HEK293 (cell line): ENCODE results near the gene PRKAR2B.
A peak's percentile ranks its signal among the peaks of the same experiment; 100 is the strongest.

ENCODE experiments used
- BCL11B ChIP-seq: fragments of 450-650 bp; formaldehyde crosslinking; IDR thresholded peaks from 2 replicates; pipeline ENCODE4 v1.5.1; 2016; ENCODE audit warnings: low read depth, missing biosample characterization, missing genetic modification characterization
- BCL6B ChIP-seq: fragments of 450-650 bp; formaldehyde crosslinking; IDR thresholded peaks from 2 replicates; pipeline ENCODE4 v1.5.1; 2017; ENCODE audit warnings: missing biosample characterization, missing genetic modification characterization
- ELK4 ChIP-seq: IDR thresholded peaks from 2 replicates; pipeline ENCODE4 v1.6.1; 2011; ENCODE audit warnings: mild to moderate bottlenecking, low read depth, low read length, borderline replicate concordance
- FEZF1 ChIP-seq: fragments of 450-650 bp; formaldehyde crosslinking; IDR thresholded peaks from 2 replicates; pipeline ENCODE4 v1.5.1; 2016; ENCODE audit warnings: missing biosample characterization, missing genetic modification characterization
- GFI1B ChIP-seq: fragments of 450-650 bp; formaldehyde crosslinking; IDR thresholded peaks from 2 replicates; pipeline ENCODE4 v1.5.1; 2016; ENCODE audit warnings: missing biosample characterization, missing genetic modification characterization
- KLF10 ChIP-seq: fragments of 450-650 bp; IDR thresholded peaks from 2 replicates; pipeline ENCODE4 v1.5.1; 2018; ENCODE audit warnings: missing biosample characterization, mild to moderate bottlenecking, missing genetic modification characterization
- KLF7 ChIP-seq: fragments of 450-650 bp; formaldehyde crosslinking; IDR thresholded peaks from 2 replicates; pipeline ENCODE4 v1.5.1; 2016; ENCODE audit warnings: missing biosample characterization, missing genetic modification characterization, borderline replicate concordance
- KLF8 ChIP-seq: fragments of 450-650 bp; formaldehyde crosslinking; IDR thresholded peaks from 2 replicates; pipeline ENCODE4 v1.5.1; 2016; ENCODE audit warnings: missing biosample characterization, missing genetic modification characterization
- KLF9 ChIP-seq: fragments of 450-650 bp; formaldehyde crosslinking; IDR thresholded peaks from 2 replicates; pipeline ENCODE4 v1.5.1; 2016; ENCODE audit warnings: missing biosample characterization, missing genetic modification characterization, low read depth
- MEIS1 ChIP-seq: sonication (generic); formaldehyde crosslinking; IDR thresholded peaks from 2 replicates; pipeline ENCODE4 v1.8.1; 2022; ENCODE audit warnings: missing genetic modification reagents, mild to moderate bottlenecking, borderline replicate concordance
- PATZ1 ChIP-seq: fragments of 450-650 bp; formaldehyde crosslinking; IDR thresholded peaks from 2 replicates; pipeline ENCODE4 v1.5.1; 2016; ENCODE audit warnings: missing biosample characterization, missing genetic modification characterization
- PRDM1 ChIP-seq: fragments of 450-650 bp; formaldehyde crosslinking; IDR thresholded peaks from 2 replicates; pipeline ENCODE4; 2016; ENCODE audit warnings: missing biosample characterization, missing genetic modification characterization
- SALL2 ChIP-seq: fragments of 450-650 bp; formaldehyde crosslinking; IDR thresholded peaks from 2 replicates; pipeline ENCODE4 v1.5.0; 2017; ENCODE audit warnings: missing biosample characterization, mild to moderate bottlenecking, missing genetic modification characterization, borderline replicate concordance
- SCRT1 ChIP-seq: fragments of 450-650 bp; formaldehyde crosslinking; IDR thresholded peaks from 2 replicates; pipeline ENCODE4 v1.5.1; 2016; ENCODE audit warnings: missing biosample characterization, missing genetic modification characterization, borderline replicate concordance
- SCRT2 ChIP-seq: fragments of 450-650 bp; formaldehyde crosslinking; IDR thresholded peaks from 2 replicates; pipeline ENCODE4 v1.5.1; 2016; ENCODE audit warnings: missing biosample characterization, missing genetic modification characterization
- SP2 ChIP-seq: fragments of 450-650 bp; formaldehyde crosslinking; IDR thresholded peaks from 2 replicates; pipeline ENCODE4 v1.5.1; 2016; ENCODE audit warnings: missing biosample characterization, missing genetic modification characterization
- YY1 ChIP-seq: fragments of 450-650 bp; formaldehyde crosslinking; IDR thresholded peaks from 2 replicates; pipeline ENCODE4 v1.5.1; 2018; ENCODE audit warnings: missing biosample characterization, missing genetic modification characterization
- ZBTB20 ChIP-seq: fragments of 450-650 bp; formaldehyde crosslinking; IDR thresholded peaks from 2 replicates; pipeline ENCODE4 v1.5.1; 2016; ENCODE audit warnings: missing biosample characterization, missing genetic modification characterization
- ZEB2 ChIP-seq: fragments of 450-650 bp; formaldehyde crosslinking; IDR thresholded peaks from 2 replicates; pipeline ENCODE4 v1.5.1; 2016; ENCODE audit warnings: missing biosample characterization, missing genetic modification characterization
- ZFP37 ChIP-seq: fragments of 450-650 bp; formaldehyde crosslinking; IDR thresholded peaks from 2 replicates; pipeline ENCODE4 v1.5.1; 2016; ENCODE audit warnings: missing biosample characterization, missing genetic modification characterization
- ZNF214 ChIP-seq: fragments of 450-650 bp; formaldehyde crosslinking; IDR thresholded peaks from 2 replicates; pipeline ENCODE4 v1.5.1; 2017; ENCODE audit warnings: missing biosample characterization, mild to moderate bottlenecking, missing genetic modification characterization, borderline replicate concordance
- ZNF26 ChIP-seq: fragments of 450-650 bp; formaldehyde crosslinking; IDR thresholded peaks from 2 replicates; pipeline ENCODE4 v1.5.1; 2016; ENCODE audit warnings: missing biosample characterization, missing genetic modification characterization
- ZNF48 ChIP-seq: fragments of 450-650 bp; formaldehyde crosslinking; IDR thresholded peaks from 2 replicates; pipeline ENCODE4 v1.5.1; 2016; ENCODE audit warnings: missing biosample characterization, missing genetic modification characterization
- ZNF639 ChIP-seq: fragments of 450-650 bp; formaldehyde crosslinking; IDR thresholded peaks from 2 replicates; pipeline ENCODE4 v1.5.1; 2016; ENCODE audit warnings: missing biosample characterization, missing genetic modification characterization
- ZSCAN4 ChIP-seq: fragments of 450-650 bp; formaldehyde crosslinking; IDR thresholded peaks from 2 replicates; pipeline ENCODE4 v1.5.1; 2017; ENCODE audit warnings: missing biosample characterization, missing genetic modification characterization
- TF ChIP-seq, protein P1 (sequence below): fragments of 450-650 bp; formaldehyde crosslinking; IDR thresholded peaks from 2 replicates; pipeline ENCODE4 v1.5.1; 2016; ENCODE audit warnings: missing biosample characterization, missing genetic modification characterization
- TF ChIP-seq, protein P2 (sequence below): fragments of 450-650 bp; formaldehyde crosslinking; IDR thresholded peaks from 2 replicates; pipeline ENCODE4 v1.5.1; 2016; ENCODE audit warnings: missing biosample characterization, missing genetic modification characterization

The PRKAR2B gene

GRCh38 chr7:107045980-107046379, 1.5 kb downstream of the PRKAR2B start (continued):
- TF ChIP-seq ZNF26 (no peak), ZBTB20 (tag by site-specific recombination) (peak; percentile 43; the same call in 1 of the 2 replicates), KLF10 (tag by site-specific recombination) (peak; percentile 88), GFI1B (tag by site-specific recombination) (0 out of 2 replicates have a peak, but pooled peaks have one; percentile 13), ZNF639 (no peak), ZEB2 (tag by site-specific recombination) (0 out of 2 replicates have a peak, but pooled peaks have one; percentile 42), ZNF48 (tag by site-specific recombination) (no peak), PRDM1 (peak; percentile 81), KLF9 (tag by site-specific recombination) (peak; percentile 77), SCRT1 (tag by site-specific recombination) (no peak), ZFP37 (tag by site-specific recombination) (no peak), BCL6B (tag by site-specific recombination) (peak; percentile 47; the same call in 1 of the 2 replicates), SP2 (tag by site-specific recombination) (no peak), SCRT2 (tag by site-specific recombination) (no peak), ZNF214 (tag by site-specific recombination) (no peak), KLF7 (tag by site-specific recombination) (0 out of 2 replicates have a peak, but pooled peaks have one; percentile 16), BCL11B (tag by site-specific recombination) (no peak), PATZ1 (tag by site-specific recombination) (peak; percentile 40; the same call in 1 of the 2 replicates), KLF8 (tag by site-specific recombination) (0 out of 2 replicates have a peak, but pooled peaks have one; percentile 24), ELK4 (no peak), MEIS1 (CRISPR knock-in tag) (no peak), YY1 (peak; percentile 8; the same call in 1 of the 2 replicates), ZSCAN4 (tag by site-specific recombination) (peak; percentile 30; the same call in 1 of the 2 replicates), SALL2 (tag by site-specific recombination) (no peak), FEZF1 (tag by site-specific recombination) (peak; percentile 48; the same call in 1 of the 2 replicates)
- TF ChIP-seq, protein P1, sequence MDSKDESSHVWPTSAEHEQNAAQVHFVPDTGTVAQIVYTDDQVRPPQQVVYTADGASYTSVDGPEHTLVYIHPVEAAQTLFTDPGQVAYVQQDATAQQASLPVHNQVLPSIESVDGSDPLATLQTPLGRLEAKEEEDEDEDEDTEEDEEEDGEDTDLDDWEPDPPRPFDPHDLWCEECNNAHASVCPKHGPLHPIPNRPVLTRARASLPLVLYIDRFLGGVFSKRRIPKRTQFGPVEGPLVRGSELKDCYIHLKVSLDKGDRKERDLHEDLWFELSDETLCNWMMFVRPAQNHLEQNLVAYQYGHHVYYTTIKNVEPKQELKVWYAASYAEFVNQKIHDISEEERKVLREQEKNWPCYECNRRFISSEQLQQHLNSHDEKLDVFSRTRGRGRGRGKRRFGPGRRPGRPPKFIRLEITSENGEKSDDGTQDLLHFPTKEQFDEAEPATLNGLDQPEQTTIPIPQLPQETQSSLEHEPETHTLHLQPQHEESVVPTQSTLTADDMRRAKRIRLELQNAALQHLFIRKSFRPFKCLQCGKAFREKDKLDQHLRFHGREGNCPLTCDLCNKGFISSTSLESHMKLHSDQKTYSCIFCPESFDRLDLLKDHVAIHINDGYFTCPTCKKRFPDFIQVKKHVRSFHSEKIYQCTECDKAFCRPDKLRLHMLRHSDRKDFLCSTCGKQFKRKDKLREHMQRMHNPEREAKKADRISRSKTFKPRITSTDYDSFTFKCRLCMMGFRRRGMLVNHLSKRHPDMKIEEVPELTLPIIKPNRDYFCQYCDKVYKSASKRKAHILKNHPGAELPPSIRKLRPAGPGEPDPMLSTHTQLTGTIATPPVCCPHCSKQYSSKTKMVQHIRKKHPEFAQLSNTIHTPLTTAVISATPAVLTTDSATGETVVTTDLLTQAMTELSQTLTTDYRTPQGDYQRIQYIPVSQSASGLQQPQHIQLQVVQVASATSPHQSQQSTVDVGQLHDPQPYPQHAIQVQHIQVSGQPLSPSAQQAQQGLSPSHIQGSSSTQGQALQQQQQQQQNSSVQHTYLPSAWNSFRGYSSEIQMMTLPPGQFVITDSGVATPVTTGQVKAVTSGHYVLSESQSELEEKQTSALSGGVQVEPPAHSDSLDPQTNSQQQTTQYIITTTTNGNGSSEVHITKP, result no peak
- TF ChIP-seq, protein P2, sequence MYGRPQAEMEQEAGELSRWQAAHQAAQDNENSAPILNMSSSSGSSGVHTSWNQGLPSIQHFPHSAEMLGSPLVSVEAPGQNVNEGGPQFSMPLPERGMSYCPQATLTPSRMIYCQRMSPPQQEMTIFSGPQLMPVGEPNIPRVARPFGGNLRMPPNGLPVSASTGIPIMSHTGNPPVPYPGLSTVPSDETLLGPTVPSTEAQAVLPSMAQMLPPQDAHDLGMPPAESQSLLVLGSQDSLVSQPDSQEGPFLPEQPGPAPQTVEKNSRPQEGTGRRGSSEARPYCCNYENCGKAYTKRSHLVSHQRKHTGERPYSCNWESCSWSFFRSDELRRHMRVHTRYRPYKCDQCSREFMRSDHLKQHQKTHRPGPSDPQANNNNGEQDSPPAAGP (tag by site-specific recombination), result peak; percentile 80
